Measurements from ENCODE around the gene TP53INP2. TPM values are rescaled to one million over a fixed set of nuclear protein-coding genes. Genes with fewer than 3 reads are reported as not detected.

TP53INP2 gene
- total RNA-seq, 1 donor from 2014 or later, result 14.5 TPM

- Histone ChIP-seq H3K27ac (no peak overlapping the region), H3K9me3 (no peaks in the 10 kb centered on the region), H3K4me1 (no peaks in the 10 kb centered on the region), H3K36me3 (peaks cover 0 to 59% of the 10 kb centered on the region in 2 donors), H3K4me3 (no peak overlapping the region), H3K27me3 (no peaks in the 10 kb centered on the region)
- no peak for DNase-seq (ENCODE audit: extremely low spot score in 2 of 2)
- TF ChIP-seq CTCF (IDR thresholded peaks at IDR 0.05) (no peak), POLR2A (IDR thresholded peaks at IDR 0.05) (no peak), POLR2AphosphoS5 (IDR thresholded peaks at IDR 0.05; ENCODE audit: insufficient read depth in 1 of 2, low read depth in 1 of 2) (no peak)
- intact Hi-C loops (cut with DNase I), result no loop called here
These were observed 42.5 kb downstream of the TP53INP2 start for GRCh38 chr20:34746674-34747073.

- no peak overlapping the region for H3K4me3 ChIP-seq
- DNase-seq (ENCODE audit: extremely low spot score in 2 of 2), result no peak
- H3K9me3 ChIP-seq, result no peaks in the 10 kb centered on the region
- intact Hi-C loops (cut with DNase I), result no loop called here
- no peaks in the 10 kb centered on the region for H3K4me1 ChIP-seq
- H3K27me3 ChIP-seq, result no peaks in the 10 kb centered on the region
- no peak overlapping the region for H3K27ac ChIP-seq
- H3K36me3 ChIP-seq, result peaks cover 0 to 54% of the 10 kb centered on the region in 2 donors
- TF ChIP-seq POLR2A (IDR thresholded peaks at IDR 0.05) (no peak), POLR2AphosphoS5 (IDR thresholded peaks at IDR 0.05; ENCODE audit: insufficient read depth in 1 of 2, low read depth in 1 of 2) (no peak), CTCF (IDR thresholded peaks at IDR 0.05) (no peak)
These were observed 43.3 kb downstream of the TP53INP2 start for GRCh38 chr20:34747479-34747878.

- no peaks in the 10 kb centered on the region for H3K27me3 ChIP-seq
- H3K27ac ChIP-seq, result no peak overlapping the region
- H3K4me3 ChIP-seq, result no peak overlapping the region
- TF ChIP-seq POLR2A (IDR thresholded peaks at IDR 0.05) (no peak), POLR2AphosphoS5 (IDR thresholded peaks at IDR 0.05; ENCODE audit: insufficient read depth in 1 of 2, low read depth in 1 of 2) (no peak), CTCF (IDR thresholded peaks at IDR 0.05) (no peak)
- no peaks in the 10 kb centered on the region for H3K9me3 ChIP-seq
- H3K36me3 ChIP-seq, result peaks cover 0 to 42% of the 10 kb centered on the region in 2 donors
- H3K4me1 ChIP-seq, result no peaks in the 10 kb centered on the region
- DNase-seq (ENCODE audit: extremely low spot score in 2 of 2), result no peak
- intact Hi-C loops (cut with DNase I), result no loop called here
These were observed 44.6 kb downstream of the TP53INP2 start for GRCh38 chr20:34748709-34749108.

GRCh38 chr20:34750484-34750883, 46.3 kb downstream of the TP53INP2 start:
- no peak overlapping the region for H3K27ac ChIP-seq
- H3K4me3 ChIP-seq, result no peak overlapping the region
- peaks cover 0 to 43% of the 10 kb centered on the region in 2 donors for H3K36me3 ChIP-seq
- no peaks in the 10 kb centered on the region for H3K9me3 ChIP-seq
- no peak for DNase-seq (ENCODE audit: extremely low spot score in 2 of 2)
- TF ChIP-seq POLR2A (IDR thresholded peaks at IDR 0.05) (no peak), POLR2AphosphoS5 (IDR thresholded peaks at IDR 0.05; ENCODE audit: insufficient read depth in 1 of 2, low read depth in 1 of 2) (no peak), CTCF (IDR thresholded peaks at IDR 0.05) (no peak)
- intact Hi-C loops (cut with DNase I), result no loop called here
- H3K4me1 ChIP-seq, result peaks cover 5% of the 10 kb centered on the region
- no peaks in the 10 kb centered on the region for H3K27me3 ChIP-seq

GRCh38 chr20:34751453-34751852, 47.3 kb downstream of the TP53INP2 start:
- no peak for TF ChIP-seq POLR2A (IDR thresholded peaks at IDR 0.05)
- TF ChIP-seq POLR2AphosphoS5 (IDR thresholded peaks at IDR 0.05; ENCODE audit: insufficient read depth in 1 of 2, low read depth in 1 of 2), result no peak
- no peak for TF ChIP-seq CTCF (IDR thresholded peaks at IDR 0.05)
- Histone ChIP-seq H3K9me3 (no peaks in the 10 kb centered on the region), H3K27ac (no peak overlapping the region), H3K27me3 (no peaks in the 10 kb centered on the region), H3K36me3 (peaks cover 0 to 43% of the 10 kb centered on the region in 2 donors), H3K4me3 (no peak overlapping the region), H3K4me1 (peaks cover 5% of the 10 kb centered on the region)
- intact Hi-C loops (cut with DNase I), result no loop called here
- no peak for DNase-seq (ENCODE audit: extremely low spot score in 2 of 2)
